B cell (primary cell): ENCODE measurements around the gene NCCRP1.

Experiments used
- CTCF ChIP-seq: fragments of 200-600 bp; IDR thresholded peaks from one replicate; pipeline ENCODE4 v1.8.0; 2022; ENCODE audit warnings: antibody characterized with exemption, mild to moderate bottlenecking
- EZH2 ChIP-seq: IDR thresholded peaks from 2 replicates; pipeline ENCODE4 v1.6.1; 2012; ENCODE audit warnings: borderline replicate concordance, low read depth, mild to moderate bottlenecking, moderate library complexity, low read length; ENCODE audit not compliant: insufficient read depth, poor library complexity, severe bottlenecking

GRCh38 chr19:39209196-39209595 is 12.4 kb downstream of the NCCRP1 start:
- TF ChIP-seq CTCF (no peak), EZH2 (no peak)
